GM12864 (cell line): ENCODE results near the gene NSL1.

Experiments used
- DNase-seq: peaks from one replicate; pipeline ENCODE4 v3.0.0-alpha.2; 2011; ENCODE audit warnings: low read depth
- H3K4me3 ChIP-seq: 2 replicates; pipeline ENCODE4 v1.5.1; 2011; ENCODE audit warnings: mild to moderate bottlenecking, low read depth, low read length, control low read depth
- CTCF ChIP-seq: IDR thresholded peaks from 2 replicates; pipeline ENCODE4 v1.5.1; 2011; ENCODE audit warnings: low read depth, mild to moderate bottlenecking, moderate library complexity, low read length, control low read depth, inconsistent platforms; ENCODE audit errors: missing control alignments

The NSL1 gene

GRCh38 chr1:212814537-212815334, 23.2 kb upstream of the NSL1 start:
- peak; percentile 29 for TF ChIP-seq CTCF
- no peak for DNase-seq
- no peak overlapping the region for H3K4me3 ChIP-seq

DNA sequence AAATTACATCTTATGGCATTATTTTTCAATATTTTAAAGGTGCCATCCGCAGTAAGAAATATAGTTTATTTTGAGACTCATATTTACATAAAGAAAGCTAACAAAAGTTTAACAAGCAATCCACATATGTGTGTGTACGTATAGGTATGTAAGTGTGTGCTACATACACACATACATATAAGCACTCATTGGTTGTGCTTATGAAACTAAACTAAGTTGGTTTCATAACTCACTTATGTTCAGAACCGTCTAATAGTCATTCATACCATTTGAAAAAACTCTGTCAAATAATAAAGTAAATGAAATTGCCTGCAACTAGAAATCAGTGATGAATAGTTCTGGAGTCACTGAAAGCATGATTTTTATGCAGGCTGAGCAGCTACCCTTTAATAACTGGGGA, 14.2 kb upstream of the NSL1 start:
- no peak overlapping the region for H3K4me3 ChIP-seq
- TF ChIP-seq CTCF: no peak
- no peak for DNase-seq

DNA sequence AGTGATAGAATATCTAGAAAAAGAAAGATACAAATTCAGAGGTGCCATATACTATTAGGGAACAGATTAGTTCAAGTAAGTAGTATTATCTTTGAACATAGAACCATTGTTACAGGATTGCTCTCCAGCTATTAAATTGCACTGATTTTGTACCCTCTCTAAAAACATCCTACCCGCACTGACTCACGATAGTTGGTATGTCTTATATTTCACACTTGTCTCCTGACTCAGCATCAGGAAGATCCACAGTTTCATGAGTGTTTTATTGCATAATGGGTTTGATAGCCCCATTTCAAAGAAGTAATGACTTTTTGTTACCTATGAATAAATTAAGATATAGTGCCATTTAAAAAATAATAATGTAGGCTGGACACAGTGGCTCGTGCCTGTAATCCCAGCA, 6.1 kb upstream of the NSL1 start:
- DNase-seq: no peak
- no peak overlapping the region for H3K4me3 ChIP-seq
- TF ChIP-seq CTCF: no peak

DNA sequence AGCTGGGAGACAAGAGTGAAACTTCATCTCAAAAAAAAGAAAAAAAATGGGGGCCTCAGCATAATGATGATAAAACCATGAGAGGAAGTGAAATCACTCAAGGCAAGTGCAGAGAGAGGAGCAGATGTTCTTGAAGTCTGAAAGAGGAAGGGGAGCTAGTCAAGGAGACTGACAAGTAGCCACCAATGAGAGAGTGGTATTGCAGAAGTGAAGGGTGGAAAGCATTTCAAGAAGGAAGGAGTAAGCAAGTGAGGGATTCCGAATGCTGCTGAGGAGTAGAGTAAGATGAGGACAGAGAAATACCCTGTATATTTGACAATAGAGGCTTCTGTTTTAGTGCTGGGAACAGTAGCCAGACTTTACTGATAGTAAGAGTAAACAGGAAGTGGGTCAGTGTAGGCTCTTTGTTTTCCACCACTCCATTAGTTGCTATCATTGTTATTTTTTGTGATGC, 3.0 kb upstream of the NSL1 start:
- peak; percentile 91 for DNase-seq
- peak overlapping the region; percentile 10; the same call in 1 of the 2 replicates for H3K4me3 ChIP-seq
- TF ChIP-seq CTCF: no peak

GRCh38 chr1:212792396-212792908, 875 bp upstream of the NSL1 start:
- DNase-seq: no peak
- TF ChIP-seq CTCF: no peak
- peak overlapping the region; percentile 87 for H3K4me3 ChIP-seq

- no peak for TF ChIP-seq CTCF
- no peak for DNase-seq
- peak overlapping the region; percentile 87 for H3K4me3 ChIP-seq
These were observed 309 bp downstream of the NSL1 start for GRCh38 chr1:212791261-212791675.

DNA sequence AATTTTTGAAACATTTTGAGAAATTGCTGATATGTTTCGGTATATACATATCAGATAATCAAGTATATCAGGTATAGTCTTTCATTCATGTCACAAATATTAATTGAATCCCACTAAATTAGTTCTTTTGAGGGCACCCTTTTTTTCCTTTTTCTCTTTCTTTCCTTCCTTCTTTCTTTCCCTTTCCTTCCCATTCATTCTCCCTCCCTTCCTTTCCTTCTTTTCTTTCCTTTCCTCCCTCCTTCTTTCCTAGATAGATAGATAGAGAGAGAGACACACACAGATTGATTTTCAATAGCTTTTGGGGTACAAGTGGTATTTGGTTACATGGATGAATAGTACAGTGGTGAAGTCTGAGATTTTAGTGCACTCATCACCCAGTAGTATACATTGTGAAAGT, 5.7 kb downstream of the NSL1 start:
- no peak for DNase-seq
- no peak for TF ChIP-seq CTCF
- no peak overlapping the region for H3K4me3 ChIP-seq
